K562 (cell line): ENCODE measurements around the gene SIDT2. TPM values are rescaled to one million over a fixed set of nuclear protein-coding genes. Genes with fewer than 3 reads are reported as not detected.

Source experiments
- CEBPB ChIP-seq: fragments of 450-650 bp; IDR thresholded peaks from 2 replicates; pipeline ENCODE4 v1.6.1; 2016; ENCODE audit warnings: missing genetic modification characterization, missing compliant biosample characterization
- FOXK2 ChIP-seq, 2 experiments: fragments of 450-650 bp; IDR thresholded peaks in 1 of 2; conservative IDR thresholded peaks in 1 of 2; 2 replicates each; pipeline ENCODE4 v1.6.1; 2016; ENCODE audit warnings: low read depth in 2 of 2, mild to moderate bottlenecking in 1 of 2
- KDM4B ChIP-seq, 2 experiments: fragments of 450-650 bp in 1 of 2; sonication (generic) in 1 of 2; IDR thresholded peaks; 2 replicates each; pipeline ENCODE4 v1.6.1; 2016 to 2017; ENCODE audit warnings: borderline replicate concordance in 2 of 2, antibody characterized with exemption in 1 of 2, low read depth in 1 of 2, mild to moderate bottlenecking in 1 of 2
- MAZ ChIP-seq, 2 experiments: fragments of 450-650 bp in 1 of 2; sonication (generic) in 1 of 2; formaldehyde crosslinking; IDR thresholded peaks in 1 of 2; conservative IDR thresholded peaks in 1 of 2; 2 replicates each; pipeline versions ENCODE4 v1.4.0 to v1.5.0; 2020; ENCODE audit warnings: mild to moderate bottlenecking in 1 of 2, missing genetic modification reagents in 1 of 2
- NCOA4 ChIP-seq: fragments of 450-650 bp; IDR thresholded peaks from 2 replicates; pipeline ENCODE4 v1.6.1; 2018; ENCODE audit warnings: mild to moderate bottlenecking; ENCODE audit not compliant: partially characterized antibody
- NFIX ChIP-seq: fragments of 250-450 bp; sonication (Bioruptor Pico); IDR thresholded peaks from 2 replicates; pipeline ENCODE4 v1.4.0; 2020; ENCODE audit warnings: low read depth, mild to moderate bottlenecking, moderate library complexity
- RUNX1 ChIP-seq: sonication (generic); IDR thresholded peaks from 2 replicates; pipeline ENCODE4 v1.6.1; 2016; ENCODE audit warnings: antibody characterized with exemption, low read depth
- SAP30 ChIP-seq: fragments of 200-600 bp; sonication (generic); IDR thresholded peaks from 2 replicates; pipeline ENCODE4 v1.6.1; 2012; ENCODE audit warnings: borderline replicate concordance, low read depth, mild to moderate bottlenecking, moderate library complexity, low read length, control low read depth, inconsistent platforms; ENCODE audit not compliant: insufficient read depth, poor library complexity, severe bottlenecking
- SMAD1 ChIP-seq: fragments of 150-350 bp; IDR thresholded peaks from 2 replicates; pipeline ENCODE4 v1.6.1; 2014; ENCODE audit warnings: low read length, low read depth; ENCODE audit not compliant: partially characterized antibody
- STAG1 ChIP-seq: sonication (generic); formaldehyde crosslinking; IDR thresholded peaks from 2 replicates; pipeline ENCODE4 v1.5.0; 2020; ENCODE audit warnings: missing genetic modification reagents, borderline replicate concordance
- TEAD4 ChIP-seq, 2 experiments: sonication (generic) in 1 of 2; formaldehyde crosslinking in 1 of 2; IDR thresholded peaks; 2 replicates each; pipeline versions ENCODE4 v1.6.1 to v1.8.0; 2012 to 2022; ENCODE audit warnings: borderline replicate concordance in 1 of 2, inconsistent platforms in 1 of 2, low read length in 1 of 2, mild to moderate bottlenecking in 1 of 2, missing genetic modification reagents in 1 of 2
- ZNF57 ChIP-seq: fragments of 450-650 bp; formaldehyde crosslinking; IDR thresholded peaks from 2 replicates; pipeline ENCODE4 v1.4.0; 2020; ENCODE audit warnings: mild to moderate bottlenecking, moderate library complexity
- ZNF79 ChIP-seq: fragments of 250-450 bp; sonication (Bioruptor Pico); IDR thresholded peaks from 2 replicates; pipeline ENCODE4 v1.4.0; 2020; ENCODE audit warnings: low read depth, mild to moderate bottlenecking, moderate library complexity
- polyA plus RNA-seq, 8 experiments: library from polyadenylated mRNA; depleted of rRNA in 4 of 8; stranded (reverse) in 5 of 8; unstranded in 3 of 8; fragments of >200 nt; fragmentation: Nextera tagmentation in 2 of 8; fragmentation: Illumina TruSeq in 1 of 8; extraction: Ambion mirVana in 2 of 8; extraction: Trizol in 1 of 8; gene quantifications; 2 replicates each; pipeline versions ENCODE4 v1.2.1 to v1.2.3, GENCODE V29; 2011 to 2014; ENCODE audit warnings: inconsistent platforms in 1 of 8, missing spikeins in 1 of 8
- total RNA-seq, 7 experiments: library from RNA; depleted of rRNA in 6 of 7; stranded (reverse); fragments of >200 nt in 6 of 7; fragmentation: Illumina TruSeq in 2 of 7; extraction: Trizol in 2 of 7; gene quantifications; 2 replicates each; pipeline versions ENCODE4 v1.2.1 to v1.2.3, GENCODE V29; 2011 to 2021; ENCODE audit warnings: low replicate concordance in 1 of 7
- TF ChIP-seq, protein P1 (sequence below): fragments of 450-650 bp; IDR thresholded peaks from 2 replicates; pipeline ENCODE4 v1.6.1; 2017; ENCODE audit warnings: antibody characterized with exemption, mild to moderate bottlenecking
- TF ChIP-seq, protein P2 (sequence below): sonication (generic); formaldehyde crosslinking; IDR thresholded peaks from 2 replicates; pipeline ENCODE4 v1.8.0; 2022; ENCODE audit warnings: missing genetic modification reagents, mild to moderate bottlenecking, borderline replicate concordance
- TF ChIP-seq, protein P3 (sequence below), 2 experiments: fragments of 150-350 bp in 1 of 2; IDR thresholded peaks; 2 replicates each; pipeline ENCODE4 v1.6.1; 2012 to 2016; ENCODE audit warnings: low read depth in 2 of 2, low read length in 2 of 2, mild to moderate bottlenecking in 1 of 2, moderate library complexity in 1 of 2

SIDT2 gene
- total and polyA plus RNA-seq, 9 of the 15 experiments (the other 6 are each of a cell fraction or from before 2014, with no cell fraction given), result 2.4 to 20.2 (median 6.5) TPM

DNA sequence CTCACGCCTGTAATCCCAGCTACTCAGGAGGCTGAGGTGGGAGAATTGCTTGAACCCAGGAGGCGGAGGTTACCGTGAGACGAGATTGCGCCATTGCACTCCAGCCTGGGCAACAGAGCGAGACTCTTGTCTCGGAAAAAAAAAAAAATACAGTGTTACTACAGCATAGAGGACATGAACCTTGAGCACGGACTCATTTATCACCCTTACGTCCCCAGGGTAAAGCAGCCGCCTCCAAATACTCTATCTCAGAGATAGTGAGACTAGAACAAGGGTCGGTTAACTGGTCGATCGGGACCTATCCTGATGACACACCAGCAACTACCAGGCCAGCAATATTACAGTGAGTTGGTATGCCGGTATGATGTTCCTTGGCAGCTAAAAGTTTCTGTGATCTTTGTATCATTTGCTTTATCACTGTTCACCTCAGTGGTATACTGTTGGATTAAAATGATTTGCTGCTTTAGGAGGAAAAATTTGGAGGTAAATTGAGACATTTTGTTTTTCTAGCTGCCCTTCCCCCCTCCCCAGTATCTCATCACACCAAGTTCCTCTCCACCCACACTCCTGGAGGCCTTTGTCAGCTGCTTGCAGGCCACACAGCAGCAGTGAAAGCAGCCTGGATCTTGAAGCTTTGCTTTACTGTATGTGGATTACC is 7.0 kb upstream of the SIDT2 start (continued):
- TF ChIP-seq, protein P1, sequence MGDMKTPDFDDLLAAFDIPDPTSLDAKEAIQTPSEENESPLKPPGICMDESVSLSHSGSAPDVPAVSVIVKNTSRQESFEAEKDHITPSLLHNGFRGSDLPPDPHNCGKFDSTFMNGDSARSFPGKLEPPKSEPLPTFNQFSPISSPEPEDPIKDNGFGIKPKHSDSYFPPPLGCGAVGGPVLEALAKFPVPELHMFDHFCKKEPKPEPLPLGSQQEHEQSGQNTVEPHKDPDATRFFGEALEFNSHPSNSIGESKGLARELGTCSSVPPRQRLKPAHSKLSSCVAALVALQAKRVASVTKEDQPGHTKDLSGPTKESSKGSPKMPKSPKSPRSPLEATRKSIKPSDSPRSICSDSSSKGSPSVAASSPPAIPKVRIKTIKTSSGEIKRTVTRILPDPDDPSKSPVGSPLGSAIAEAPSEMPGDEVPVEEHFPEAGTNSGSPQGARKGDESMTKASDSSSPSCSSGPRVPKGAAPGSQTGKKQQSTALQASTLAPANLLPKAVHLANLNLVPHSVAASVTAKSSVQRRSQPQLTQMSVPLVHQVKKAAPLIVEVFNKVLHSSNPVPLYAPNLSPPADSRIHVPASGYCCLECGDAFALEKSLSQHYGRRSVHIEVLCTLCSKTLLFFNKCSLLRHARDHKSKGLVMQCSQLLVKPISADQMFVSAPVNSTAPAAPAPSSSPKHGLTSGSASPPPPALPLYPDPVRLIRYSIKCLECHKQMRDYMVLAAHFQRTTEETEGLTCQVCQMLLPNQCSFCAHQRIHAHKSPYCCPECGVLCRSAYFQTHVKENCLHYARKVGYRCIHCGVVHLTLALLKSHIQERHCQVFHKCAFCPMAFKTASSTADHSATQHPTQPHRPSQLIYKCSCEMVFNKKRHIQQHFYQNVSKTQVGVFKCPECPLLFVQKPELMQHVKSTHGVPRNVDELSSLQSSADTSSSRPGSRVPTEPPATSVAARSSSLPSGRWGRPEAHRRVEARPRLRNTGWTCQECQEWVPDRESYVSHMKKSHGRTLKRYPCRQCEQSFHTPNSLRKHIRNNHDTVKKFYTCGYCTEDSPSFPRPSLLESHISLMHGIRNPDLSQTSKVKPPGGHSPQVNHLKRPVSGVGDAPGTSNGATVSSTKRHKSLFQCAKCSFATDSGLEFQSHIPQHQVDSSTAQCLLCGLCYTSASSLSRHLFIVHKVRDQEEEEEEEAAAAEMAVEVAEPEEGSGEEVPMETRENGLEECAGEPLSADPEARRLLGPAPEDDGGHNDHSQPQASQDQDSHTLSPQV, result 0 out of 2 replicates have a peak, but pooled peaks have one; percentile 21
- TF ChIP-seq TEAD4 (IDR thresholded peaks at IDR 0.05; ENCODE audit: low read length), result peak; percentile 64
- TF ChIP-seq TEAD4 (CRISPR knock-in tag; IDR thresholded peaks at IDR 0.05; ENCODE audit: borderline replicate concordance), result no peak
- TF ChIP-seq SAP30, result no peak
- no peak for TF ChIP-seq NFIX (CRISPR knock-in tag)
- no peak for TF ChIP-seq STAG1 (CRISPR knock-in tag)
- TF ChIP-seq NCOA4, result no peak
- TF ChIP-seq FOXK2 (conservative IDR thresholded peaks at IDR 0.05 in 1 of 2, IDR thresholded peaks at IDR 0.05 in 1 of 2; ENCODE audit: low read depth in 2 of 2), result no peak
- TF ChIP-seq ZNF79, result no peak
- TF ChIP-seq, protein P2, sequence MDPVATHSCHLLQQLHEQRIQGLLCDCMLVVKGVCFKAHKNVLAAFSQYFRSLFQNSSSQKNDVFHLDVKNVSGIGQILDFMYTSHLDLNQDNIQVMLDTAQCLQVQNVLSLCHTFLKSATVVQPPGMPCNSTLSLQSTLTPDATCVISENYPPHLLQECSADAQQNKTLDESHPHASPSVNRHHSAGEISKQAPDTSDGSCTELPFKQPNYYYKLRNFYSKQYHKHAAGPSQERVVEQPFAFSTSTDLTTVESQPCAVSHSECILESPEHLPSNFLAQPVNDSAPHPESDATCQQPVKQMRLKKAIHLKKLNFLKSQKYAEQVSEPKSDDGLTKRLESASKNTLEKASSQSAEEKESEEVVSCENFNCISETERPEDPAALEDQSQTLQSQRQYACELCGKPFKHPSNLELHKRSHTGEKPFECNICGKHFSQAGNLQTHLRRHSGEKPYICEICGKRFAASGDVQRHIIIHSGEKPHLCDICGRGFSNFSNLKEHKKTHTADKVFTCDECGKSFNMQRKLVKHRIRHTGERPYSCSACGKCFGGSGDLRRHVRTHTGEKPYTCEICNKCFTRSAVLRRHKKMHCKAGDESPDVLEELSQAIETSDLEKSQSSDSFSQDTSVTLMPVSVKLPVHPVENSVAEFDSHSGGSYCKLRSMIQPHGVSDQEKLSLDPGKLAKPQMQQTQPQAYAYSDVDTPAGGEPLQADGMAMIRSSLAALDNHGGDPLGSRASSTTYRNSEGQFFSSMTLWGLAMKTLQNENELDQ (CRISPR knock-in tag), result no peak
- TF ChIP-seq SMAD1, result no peak
- TF ChIP-seq CEBPB (tag), result peak; percentile 86
- no peak for TF ChIP-seq RUNX1
- TF ChIP-seq, protein P3, sequence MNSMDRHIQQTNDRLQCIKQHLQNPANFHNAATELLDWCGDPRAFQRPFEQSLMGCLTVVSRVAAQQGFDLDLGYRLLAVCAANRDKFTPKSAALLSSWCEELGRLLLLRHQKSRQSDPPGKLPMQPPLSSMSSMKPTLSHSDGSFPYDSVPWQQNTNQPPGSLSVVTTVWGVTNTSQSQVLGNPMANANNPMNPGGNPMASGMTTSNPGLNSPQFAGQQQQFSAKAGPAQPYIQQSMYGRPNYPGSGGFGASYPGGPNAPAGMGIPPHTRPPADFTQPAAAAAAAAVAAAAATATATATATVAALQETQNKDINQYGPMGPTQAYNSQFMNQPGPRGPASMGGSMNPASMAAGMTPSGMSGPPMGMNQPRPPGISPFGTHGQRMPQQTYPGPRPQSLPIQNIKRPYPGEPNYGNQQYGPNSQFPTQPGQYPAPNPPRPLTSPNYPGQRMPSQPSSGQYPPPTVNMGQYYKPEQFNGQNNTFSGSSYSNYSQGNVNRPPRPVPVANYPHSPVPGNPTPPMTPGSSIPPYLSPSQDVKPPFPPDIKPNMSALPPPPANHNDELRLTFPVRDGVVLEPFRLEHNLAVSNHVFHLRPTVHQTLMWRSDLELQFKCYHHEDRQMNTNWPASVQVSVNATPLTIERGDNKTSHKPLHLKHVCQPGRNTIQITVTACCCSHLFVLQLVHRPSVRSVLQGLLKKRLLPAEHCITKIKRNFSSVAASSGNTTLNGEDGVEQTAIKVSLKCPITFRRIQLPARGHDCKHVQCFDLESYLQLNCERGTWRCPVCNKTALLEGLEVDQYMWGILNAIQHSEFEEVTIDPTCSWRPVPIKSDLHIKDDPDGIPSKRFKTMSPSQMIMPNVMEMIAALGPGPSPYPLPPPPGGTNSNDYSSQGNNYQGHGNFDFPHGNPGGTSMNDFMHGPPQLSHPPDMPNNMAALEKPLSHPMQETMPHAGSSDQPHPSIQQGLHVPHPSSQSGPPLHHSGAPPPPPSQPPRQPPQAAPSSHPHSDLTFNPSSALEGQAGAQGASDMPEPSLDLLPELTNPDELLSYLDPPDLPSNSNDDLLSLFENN (IDR thresholded peaks at IDR 0.05; ENCODE audit: low read depth in 2 of 2, low read length in 2 of 2), result no peak
- no peak for TF ChIP-seq KDM4B (IDR thresholded peaks at IDR 0.05; ENCODE audit: borderline replicate concordance in 2 of 2, low read depth in 1 of 2)
- no peak for TF ChIP-seq ZNF57 (CRISPR knock-in tag)
- no peak for TF ChIP-seq MAZ (CRISPR knock-in tag; conservative IDR thresholded peaks at IDR 0.05 in 1 of 2, IDR thresholded peaks at IDR 0.05 in 1 of 2)
